HepG2 (cell line): Measurements from ENCODE around the gene SIK3. TPM values are rescaled to one million over a fixed set of nuclear protein-coding genes. Genes with fewer than 3 reads are reported as not detected.

Experiments used
- CSRNP2 ChIP-seq: sonication (generic); formaldehyde crosslinking; conservative IDR thresholded peaks from 2 replicates; pipeline ENCODE4 v1.8.0; 2022; ENCODE audit warnings: low read depth, missing genetic modification reagents
- GATA4 ChIP-seq: sonication (generic); IDR thresholded peaks from 2 replicates; pipeline ENCODE4 v1.6.1; 2016; ENCODE audit warnings: antibody characterized with exemption, low read depth, borderline replicate concordance
- MEF2D ChIP-seq: sonication (generic); formaldehyde crosslinking; IDR thresholded peaks from 2 replicates; pipeline ENCODE4 v1.5.1; 2020; ENCODE audit warnings: mild to moderate bottlenecking, missing genetic modification reagents
- SIX1 ChIP-seq: sonication (generic); formaldehyde crosslinking; IDR thresholded peaks from 2 replicates; pipeline ENCODE4 v1.4.0; 2020; ENCODE audit warnings: missing genetic modification reagents, borderline replicate concordance
- SKI ChIP-seq: fragments of 450-650 bp; IDR thresholded peaks from one replicate; pipeline ENCODE4 v1.6.1; 2018; ENCODE audit warnings: mild to moderate bottlenecking; ENCODE audit not compliant: partially characterized antibody
- SRSF9 ChIP-seq: fragments of 200-400 bp; formaldehyde crosslinking; IDR thresholded peaks from 2 replicates; pipeline ENCODE4 v1.6.1; 2018; ENCODE audit warnings: borderline replicate concordance, mild to moderate bottlenecking, low read depth, low read length; ENCODE audit not compliant: insufficient read depth, poor library complexity, severe bottlenecking
- TMF1 ChIP-seq: sonication (generic); formaldehyde crosslinking; IDR thresholded peaks from 2 replicates; pipeline ENCODE4 v1.8.1; 2022; ENCODE audit warnings: low read depth, missing genetic modification reagents
- ZFP1 ChIP-seq: IDR thresholded peaks from 2 replicates; pipeline ENCODE4 v1.6.1; 2016
- ZMYM4 ChIP-seq: sonication (generic); formaldehyde crosslinking; IDR thresholded peaks from 2 replicates; pipeline ENCODE4 v1.8.1; 2023; ENCODE audit warnings: mild to moderate bottlenecking, missing genetic modification reagents
- ZNF597 ChIP-seq: sonication (generic); formaldehyde crosslinking; IDR thresholded peaks from 2 replicates; pipeline ENCODE4 v1.5.0; 2020; ENCODE audit warnings: missing genetic modification reagents
- ZNF703 ChIP-seq: sonication (generic); formaldehyde crosslinking; IDR thresholded peaks from 2 replicates; pipeline ENCODE4 v1.5.1; 2020; ENCODE audit warnings: missing genetic modification reagents, mild to moderate bottlenecking, moderate library complexity, borderline replicate concordance
- ZNF773 ChIP-seq: sonication (generic); formaldehyde crosslinking; IDR thresholded peaks from 2 replicates; pipeline ENCODE4 v1.4.0; 2020; ENCODE audit warnings: missing genetic modification reagents, borderline replicate concordance
- ZNF83 ChIP-seq: sonication (generic); formaldehyde crosslinking; IDR thresholded peaks from 2 replicates; pipeline ENCODE4 v1.4.0; 2020; ENCODE audit warnings: missing genetic modification reagents, mild to moderate bottlenecking, borderline replicate concordance
- polyA plus RNA-seq, 8 experiments: library from polyadenylated mRNA; depleted of rRNA in 3 of 8; stranded (reverse) in 7 of 8; unstranded in 1 of 8; fragments of >200 nt; fragmentation: Illumina TruSeq in 4 of 8; extraction: Trizol in 4 of 8; gene quantifications; 2 replicates each; pipeline versions ENCODE4 v1.2.1 to v1.2.3, GENCODE V29; 2011 to 2016; ENCODE audit warnings: low read depth in 4 of 8, missing spikeins in 1 of 8, mixed read lengths in 1 of 8; ENCODE audit not compliant: insufficient read depth in 1 of 8
- total RNA-seq, 5 experiments: library from RNA; depleted of rRNA; stranded (reverse); fragments of >200 nt; fragmentation: Illumina TruSeq; extraction: Trizol; gene quantifications; 2 replicates each; pipeline ENCODE4 v1.2.3, GENCODE V29; 2016; ENCODE audit warnings: low read depth in 1 of 5
- TF ChIP-seq, protein P1 (sequence below): sonication (generic); formaldehyde crosslinking; IDR thresholded peaks from 2 replicates; pipeline ENCODE4 v1.4.0; 2020; ENCODE audit warnings: mild to moderate bottlenecking, missing genetic modification reagents

Gene SIK3
- total and polyA plus RNA-seq, 2 of the 13 experiments (the other 11 are each of a cell fraction or from before 2014, with no cell fraction given): 5.7 to 9.8 TPM

DNA sequence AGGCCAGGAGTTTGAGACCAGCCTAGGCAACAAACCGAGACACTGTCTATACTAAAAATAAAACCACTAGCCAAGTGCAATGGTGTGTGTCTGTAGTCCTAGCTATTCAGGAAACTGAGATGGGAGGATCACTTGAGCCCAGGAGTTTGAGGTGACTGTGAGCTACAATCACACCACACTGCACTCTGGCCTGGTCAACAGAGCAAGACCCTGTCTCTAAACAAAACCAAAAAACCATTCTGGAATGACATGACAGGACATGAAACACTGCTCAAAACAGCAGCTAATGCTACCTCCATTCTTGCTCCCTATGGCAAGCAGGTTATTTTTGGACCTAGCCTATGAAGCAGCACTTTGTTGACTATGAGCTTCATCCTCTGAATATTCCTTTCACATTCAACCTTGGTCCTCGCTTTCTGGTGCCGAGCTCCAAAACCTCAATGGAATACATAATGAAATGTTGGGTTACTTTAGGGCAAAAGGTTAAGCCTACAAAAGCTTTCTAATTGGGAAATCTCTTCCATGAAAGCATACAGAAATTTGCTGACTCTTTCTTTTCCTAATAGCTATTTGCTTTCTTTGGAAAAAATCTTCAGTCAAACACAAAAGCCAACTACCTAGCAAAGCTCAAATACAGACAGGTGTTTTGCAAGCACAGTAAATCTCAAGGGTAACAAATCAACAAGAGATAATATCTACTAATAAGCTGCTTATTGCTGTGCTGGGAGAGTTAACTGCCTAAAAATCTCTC is 21.1 kb downstream of the SIK3 start (continued):
- TF ChIP-seq ZNF83: no peak
- TF ChIP-seq, protein P1, sequence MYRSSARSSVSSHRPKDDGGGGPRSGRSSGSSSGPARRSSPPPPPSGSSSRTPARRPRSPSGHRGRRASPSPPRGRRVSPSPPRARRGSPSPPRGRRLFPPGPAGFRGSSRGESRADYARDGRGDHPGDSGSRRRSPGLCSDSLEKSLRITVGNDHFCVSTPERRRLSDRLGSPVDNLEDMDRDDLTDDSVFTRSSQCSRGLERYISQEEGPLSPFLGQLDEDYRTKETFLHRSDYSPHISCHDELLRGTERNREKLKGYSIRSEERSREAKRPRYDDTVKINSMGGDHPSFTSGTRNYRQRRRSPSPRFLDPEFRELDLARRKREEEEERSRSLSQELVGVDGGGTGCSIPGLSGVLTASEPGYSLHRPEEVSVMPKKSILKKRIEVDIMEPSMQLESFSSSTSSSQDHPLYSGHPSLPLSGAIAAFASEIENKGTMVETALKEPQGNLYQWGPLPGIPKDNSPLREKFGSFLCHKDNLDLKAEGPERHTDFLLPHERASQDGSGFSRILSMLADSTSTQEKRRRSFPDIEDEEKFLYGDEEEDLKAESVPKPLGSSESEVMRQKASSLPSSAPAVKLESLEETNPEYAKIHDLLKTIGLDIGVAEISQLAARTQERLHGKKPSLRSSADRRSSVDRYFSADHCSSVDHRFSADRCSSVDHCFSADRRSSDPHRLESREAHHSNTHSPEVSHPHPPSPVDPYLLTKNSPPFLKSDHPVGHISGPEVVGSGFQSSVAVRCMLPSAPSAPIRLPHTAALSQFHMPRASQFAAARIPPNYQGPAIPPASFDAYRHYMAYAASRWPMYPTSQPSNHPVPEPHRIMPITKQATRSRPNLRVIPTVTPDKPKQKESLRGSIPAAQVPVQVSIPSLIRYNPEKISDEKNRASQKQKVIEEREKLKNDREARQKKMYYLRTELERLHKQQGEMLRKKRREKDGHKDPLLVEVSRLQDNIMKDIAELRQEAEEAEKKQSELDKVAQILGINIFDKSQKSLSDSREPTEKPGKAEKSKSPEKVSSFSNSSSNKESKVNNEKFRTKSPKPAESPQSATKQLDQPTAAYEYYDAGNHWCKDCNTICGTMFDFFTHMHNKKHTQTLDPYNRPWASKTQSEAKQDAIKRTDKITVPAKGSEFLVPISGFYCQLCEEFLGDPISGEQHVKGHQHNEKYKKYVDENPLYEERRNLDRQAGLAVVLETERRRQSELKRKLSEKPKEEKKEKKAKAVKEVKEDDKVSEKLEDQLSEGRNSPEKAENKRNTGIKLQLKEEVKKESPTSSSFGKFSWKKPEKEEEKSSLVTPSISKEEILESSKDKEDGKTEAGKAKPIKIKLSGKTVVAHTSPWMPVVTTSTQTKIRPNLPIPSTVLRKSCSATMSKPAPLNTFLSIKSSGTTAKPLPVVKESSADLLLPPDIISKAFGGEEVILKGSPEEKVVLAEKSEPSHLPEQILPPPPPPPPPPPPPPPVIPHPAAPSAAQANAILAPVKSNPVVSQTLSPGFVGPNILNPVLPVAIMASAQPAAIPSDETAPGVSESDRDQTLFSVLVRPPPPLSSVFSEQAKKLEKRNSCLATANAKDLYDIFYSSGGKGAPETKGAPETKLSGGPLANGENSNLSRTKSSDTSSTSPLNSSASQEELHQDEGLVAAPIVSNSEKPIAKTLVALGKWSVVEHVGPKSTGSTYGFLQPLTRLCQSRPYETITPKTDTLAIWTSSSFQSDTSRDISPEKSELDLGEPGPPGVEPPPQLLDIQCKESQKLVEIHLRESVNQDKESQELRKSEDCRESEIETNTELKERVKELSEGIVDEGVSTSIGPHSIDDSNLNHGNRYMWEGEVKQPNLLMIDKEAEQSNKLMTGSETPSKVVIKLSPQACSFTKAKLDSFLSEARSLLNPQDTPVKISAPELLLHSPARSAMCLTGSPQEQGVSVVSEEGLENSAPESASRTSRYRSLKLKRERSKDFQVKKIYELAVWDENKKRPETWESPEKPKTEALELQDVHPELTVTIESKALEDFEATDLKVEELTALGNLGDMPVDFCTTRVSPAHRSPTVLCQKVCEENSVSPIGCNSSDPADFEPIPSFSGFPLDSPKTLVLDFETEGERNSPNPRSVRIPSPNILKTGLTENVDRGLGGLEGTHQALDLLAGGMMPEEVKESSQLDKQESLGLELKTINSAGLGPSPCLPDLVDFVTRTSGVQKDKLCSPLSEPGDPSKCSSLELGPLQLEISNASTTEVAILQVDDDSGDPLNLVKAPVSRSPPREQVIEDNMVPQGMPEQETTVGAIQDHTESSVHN: no peak
- TF ChIP-seq CSRNP2: no peak
- no peak for TF ChIP-seq ZNF597 (CRISPR knock-in tag)
- TF ChIP-seq SIX1 (CRISPR knock-in tag): peak; percentile 35
- TF ChIP-seq ZMYM4: peak; percentile 29; the same call in 1 of the 2 replicates
- peak; percentile 64; the same call in 1 of the 2 replicates for TF ChIP-seq ZNF703 (CRISPR knock-in tag)
- peak; percentile 29; the same call in 1 of the 2 replicates for TF ChIP-seq ZFP1 (CRISPR knock-in tag)
- no peak for TF ChIP-seq TMF1
- TF ChIP-seq MEF2D (CRISPR knock-in tag): peak; percentile 92
- no peak for TF ChIP-seq ZNF773
- no peak for TF ChIP-seq SRSF9
- TF ChIP-seq GATA4: peak; percentile 68
- peak; percentile 89 for TF ChIP-seq SKI
